Pancreas (tissue), 10 donors: ENCODE results near the gene SLC2A1. TPM values are rescaled to one million over a fixed set of nuclear protein-coding genes. Genes with fewer than 3 reads are reported as not detected.

Experiments
- ATAC-seq, 4 donors: fragments of 200-7000 bp; cut with Tn5 transposase; one replicate each; pipeline versions ENCODE4 v1.8.0 to v1.9.1; 2020; ENCODE audit warnings: mild to moderate bottlenecking in 4 of 4, moderate library complexity in 4 of 4
- DNase-seq, 6 donors: peaks; one replicate each; pipeline ENCODE4 v3.0.0-alpha.2; 2020
- FAIRE-seq: peaks from 2 replicates; lab custom pipeline; 2012; peaks lifted over from hg19 to GRCh38; lab: Jason Lieb, UNC
- H3K27ac ChIP-seq, 4 donors: fragments of 200-600 bp; sonication (generic); 1 replicate in 3 of 4; 2 replicates in 1 of 4; pipeline versions ENCODE4 v1.5.0 to v1.8.0; 2020
- H3K27me3 ChIP-seq, 4 donors: fragments of 200-600 bp; one replicate each; pipeline ENCODE4 v1.8.0; 2021
- H3K36me3 ChIP-seq, 3 donors: fragments of 200-600 bp; sonication (generic) in 1 of 3; one replicate each; pipeline versions ENCODE4 v1.5.0 to v1.8.0; 2020 to 2021
- H3K4me1 ChIP-seq, 3 donors: fragments of 200-600 bp; one replicate each; pipeline ENCODE4 v1.8.0; 2021
- H3K4me3 ChIP-seq, 4 donors: fragments of 200-600 bp; sonication (generic) in 2 of 4; one replicate each; pipeline versions ENCODE4 v1.5.0 to v1.8.0; 2020 to 2021
- H3K9me3 ChIP-seq, 4 donors: fragments of 200-600 bp; one replicate each; pipeline ENCODE4 v1.8.0; 2021
- WGBS, 2 donors: extraction: QIAGEN DNeasy Blood & Tissue Kit; methylation state at CpG; one replicate each; pipeline ENCODE4 v1.1.7; 2013; 5-methylcytosine and 5-hydroxymethylcytosine counted together
- intact Hi-C, 3 donors: fragments of 100-400 bp; cut with DNase I; formaldehyde crosslinking; loops; one replicate each; pipeline versions ENCODE4 v1.11.1 to v1.14.2; 2022
- polyA plus RNA-seq, 2 donors: library from polyadenylated mRNA; stranded (reverse); fragments of 200-250 nt; gene quantifications; one replicate each; pipeline ENCODE4 v1.2.3, GENCODE V29; 2013
- total RNA-seq, 6 donors: library from RNA; stranded (reverse); fragmentation: NEBNext Ultra II Directional in 4 of 6; extraction: Animal tissue kit (Norgen Biotek cat#: 25700) in 4 of 6; gene quantifications; one replicate each; pipeline versions ENCODE4 v1.2.1 to v1.2.4, GENCODE V29; 2021 to 2023
- TF ChIP-seq, protein P1 (sequence below), 4 donors: fragments of 200-600 bp; sonication (generic) in 3 of 4; IDR thresholded peaks; one replicate each; pipeline versions ENCODE4 v1.5.0 to v1.8.0; 2021; ENCODE audit warnings: antibody characterized with exemption in 4 of 4
- donor health status: healthy with polysubstance abuse.
- donor health status: DM: no; HTN: no; CAD: no; lungs with moderate emphysema.
- donor health status: DM: no; HTN: no; CAD: no.
- donor health status: control.
- donor health status: control.
- donor health status: Bipolar disorder and iron deficiency.
- donor health status: DM: yes; HTN: yes; CAD: no.
- donor health status: DM: no; HTN: no; CAD: no.
- donor health status: DM: no; HTN: no; CAD: no.
- donor health status: DM: yes; HTN: yes; CAD: no.

Gene SLC2A1
- total and polyA plus RNA-seq, 8 donors, result 1.6 to 10.9 (median 6.8) TPM

DNA sequence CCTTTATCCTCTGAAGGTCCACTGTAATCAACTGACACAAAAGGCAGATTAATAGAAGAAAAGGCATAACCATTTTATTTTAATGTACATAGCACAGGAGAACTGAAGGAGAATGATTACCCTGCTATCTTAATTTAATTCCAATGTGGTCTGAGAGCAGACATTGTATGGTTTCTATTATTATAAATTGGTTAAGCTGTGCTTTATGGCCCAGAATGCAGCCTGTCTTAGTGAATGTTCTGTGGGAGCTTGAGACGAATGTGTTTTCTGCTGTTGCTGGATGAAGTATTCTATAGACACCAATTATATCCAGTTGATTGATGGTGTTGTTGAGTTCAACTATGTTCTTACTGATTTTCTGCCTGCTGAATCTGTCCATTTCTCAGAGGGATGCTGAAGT lies 25.0 kb upstream of the SLC2A1 start:
- no peaks in the 10 kb centered on the region for H3K36me3 ChIP-seq
- H3K4me3 ChIP-seq, result no peak overlapping the region
- no peak for DNase-seq
- H3K27ac ChIP-seq, result no peak overlapping the region
- WGBS, 2 donors, result 81 to 85% methylated on average over 1 of the region's 1 CpG
- H3K9me3 ChIP-seq, result no peaks in the 10 kb centered on the region
- no peaks in the 10 kb centered on the region for H3K4me1 ChIP-seq
- no peak for FAIRE-seq
- intact Hi-C loops, result no loop called here
- TF ChIP-seq, protein P1, sequence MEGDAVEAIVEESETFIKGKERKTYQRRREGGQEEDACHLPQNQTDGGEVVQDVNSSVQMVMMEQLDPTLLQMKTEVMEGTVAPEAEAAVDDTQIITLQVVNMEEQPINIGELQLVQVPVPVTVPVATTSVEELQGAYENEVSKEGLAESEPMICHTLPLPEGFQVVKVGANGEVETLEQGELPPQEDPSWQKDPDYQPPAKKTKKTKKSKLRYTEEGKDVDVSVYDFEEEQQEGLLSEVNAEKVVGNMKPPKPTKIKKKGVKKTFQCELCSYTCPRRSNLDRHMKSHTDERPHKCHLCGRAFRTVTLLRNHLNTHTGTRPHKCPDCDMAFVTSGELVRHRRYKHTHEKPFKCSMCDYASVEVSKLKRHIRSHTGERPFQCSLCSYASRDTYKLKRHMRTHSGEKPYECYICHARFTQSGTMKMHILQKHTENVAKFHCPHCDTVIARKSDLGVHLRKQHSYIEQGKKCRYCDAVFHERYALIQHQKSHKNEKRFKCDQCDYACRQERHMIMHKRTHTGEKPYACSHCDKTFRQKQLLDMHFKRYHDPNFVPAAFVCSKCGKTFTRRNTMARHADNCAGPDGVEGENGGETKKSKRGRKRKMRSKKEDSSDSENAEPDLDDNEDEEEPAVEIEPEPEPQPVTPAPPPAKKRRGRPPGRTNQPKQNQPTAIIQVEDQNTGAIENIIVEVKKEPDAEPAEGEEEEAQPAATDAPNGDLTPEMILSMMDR (IDR thresholded peaks at IDR 0.05), result no peak
- no peak for ATAC-seq
- H3K27me3 ChIP-seq, result no peaks in the 10 kb centered on the region

DNA sequence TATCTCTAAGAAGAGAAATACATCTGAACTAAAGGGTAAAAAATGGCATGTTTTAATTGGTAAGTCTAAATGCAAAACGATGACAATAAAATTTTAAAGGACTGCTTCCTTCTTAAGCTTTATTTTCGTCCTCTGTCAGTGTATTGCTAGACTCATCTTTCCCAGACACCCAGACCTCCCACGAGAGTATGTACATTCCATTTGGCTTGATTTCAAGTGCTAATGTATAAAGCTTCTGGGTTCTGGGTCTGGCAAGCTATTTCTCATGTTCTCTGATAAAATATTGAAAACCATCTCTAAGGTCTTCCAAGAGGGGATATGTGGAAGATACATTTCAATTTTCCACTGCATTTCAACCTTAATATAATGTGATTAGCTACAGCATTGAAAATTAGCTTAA lies 24.6 kb upstream of the SLC2A1 start:
- FAIRE-seq, result no peak
- 51 to 54% methylated on average over 3 of the region's 3 CpGs for WGBS, 2 donors
- Histone ChIP-seq H3K9me3 (no peaks in the 10 kb centered on the region), H3K27ac (no peak overlapping the region), H3K36me3 (no peaks in the 10 kb centered on the region), H3K4me1 (no peaks in the 10 kb centered on the region), H3K27me3 (no peaks in the 10 kb centered on the region), H3K4me3 (no peak overlapping the region)
- ATAC-seq, result no peak
- TF ChIP-seq, protein P1 (IDR thresholded peaks at IDR 0.05), result no peak
- DNase-seq, result no peak
- intact Hi-C loops, result no loop called here

DNA sequence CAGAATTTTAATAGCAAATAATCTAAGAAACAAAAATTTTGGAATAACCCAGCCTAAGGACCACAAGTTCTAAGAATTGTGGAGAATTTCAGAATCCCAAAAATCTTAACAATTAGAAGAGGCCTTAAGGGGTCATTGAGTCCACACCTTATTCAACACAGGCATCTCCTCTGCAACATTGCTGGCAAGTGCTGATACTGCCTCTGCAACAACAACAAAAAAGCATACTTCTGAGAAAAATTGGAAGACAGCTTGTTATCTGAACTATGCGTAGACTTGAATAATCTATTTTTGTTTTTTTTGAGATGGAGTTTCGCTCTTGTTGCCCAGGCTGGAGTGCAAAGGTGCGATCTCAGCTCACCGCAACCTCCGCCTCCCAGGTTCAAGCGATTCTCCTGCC lies 24.0 kb upstream of the SLC2A1 start:
- no peak for ATAC-seq
- 81 to 87% methylated on average over 6 of the region's 6 CpGs for WGBS, 2 donors

DNA sequence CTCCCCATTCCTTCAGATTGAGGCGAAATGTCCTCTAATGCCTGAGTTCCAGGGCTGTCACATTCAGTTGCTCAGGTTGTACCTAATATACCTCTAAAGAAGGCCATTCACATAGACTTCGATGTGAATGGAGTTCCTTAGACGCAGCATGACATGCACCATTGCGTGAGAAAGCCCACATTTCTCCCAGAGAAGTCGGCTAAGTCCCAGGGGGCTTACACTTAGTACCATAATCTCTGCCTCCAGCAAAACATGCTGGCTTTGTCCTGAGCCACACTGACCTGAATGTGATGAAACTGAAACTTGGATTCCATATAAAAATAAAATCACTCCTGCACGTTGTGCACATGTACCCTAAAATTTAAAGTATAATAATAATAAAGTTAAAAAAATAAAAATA lies 23.2 kb upstream of the SLC2A1 start:
- no peaks in the 10 kb centered on the region for H3K27me3 ChIP-seq
- 73 to 80% methylated on average over 6 of the region's 6 CpGs for WGBS, 2 donors
- no peaks in the 10 kb centered on the region for H3K4me1 ChIP-seq
- H3K36me3 ChIP-seq, result no peaks in the 10 kb centered on the region
- TF ChIP-seq, protein P1 (IDR thresholded peaks at IDR 0.05), result no peak
- DNase-seq (no peak), FAIRE-seq (no peak), ATAC-seq (no peak)
- H3K27ac ChIP-seq, result no peak overlapping the region
- intact Hi-C loops, result no loop called here
- no peaks in the 10 kb centered on the region for H3K9me3 ChIP-seq
- no peak overlapping the region for H3K4me3 ChIP-seq

More for the DNA sequence above, 24.0 kb upstream of the SLC2A1 start:
- FAIRE-seq (no peak), DNase-seq (no peak)
- Histone ChIP-seq H3K4me3 (no peak overlapping the region), H3K9me3 (no peaks in the 10 kb centered on the region), H3K27me3 (no peaks in the 10 kb centered on the region), H3K4me1 (no peaks in the 10 kb centered on the region), H3K36me3 (no peaks in the 10 kb centered on the region), H3K27ac (no peak overlapping the region)
- TF ChIP-seq, protein P1 (IDR thresholded peaks at IDR 0.05), result no peak
- intact Hi-C loops, result no loop called here

DNA sequence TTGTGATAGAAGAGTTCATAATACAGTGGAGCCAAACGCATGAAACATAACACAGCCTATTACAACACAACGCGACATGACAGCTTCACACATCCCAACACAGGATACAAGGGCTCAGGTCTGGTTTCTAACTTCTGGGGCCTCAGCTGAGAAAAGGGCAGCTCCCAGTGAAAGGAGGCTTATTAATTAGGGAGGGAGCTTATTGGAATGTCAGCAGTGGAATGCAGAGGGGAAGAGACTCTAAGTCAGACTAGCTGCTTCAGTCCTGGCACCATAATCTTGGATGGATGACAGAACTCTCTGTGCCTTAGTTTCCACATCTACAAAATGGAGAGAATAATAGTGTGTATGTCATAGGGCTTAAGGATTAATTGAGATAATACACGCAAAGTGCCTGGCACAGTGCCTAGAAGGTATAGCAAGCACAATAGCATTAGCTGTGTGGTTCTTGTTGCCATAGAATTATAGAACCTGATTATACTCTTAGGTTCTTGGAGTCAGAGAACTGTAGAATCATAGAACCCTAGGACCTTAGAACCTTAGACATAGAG lies 22.7 kb upstream of the SLC2A1 start:
- no peaks in the 10 kb centered on the region for H3K9me3 ChIP-seq
- TF ChIP-seq, protein P1 (IDR thresholded peaks at IDR 0.05), result no peak
- no peaks in the 10 kb centered on the region for H3K4me1 ChIP-seq
- no peaks in the 10 kb centered on the region for H3K27me3 ChIP-seq
- H3K27ac ChIP-seq, result no peak overlapping the region
- 62 to 71% methylated on average over 4 of the region's 4 CpGs for WGBS, 2 donors
- H3K36me3 ChIP-seq, result no peaks in the 10 kb centered on the region
- ATAC-seq (no peak), FAIRE-seq (no peak), DNase-seq (no peak)
- intact Hi-C loops, result no loop called here
- no peak overlapping the region for H3K4me3 ChIP-seq
